Fibroblast of skin of abdomen (primary cell): ENCODE data around the gene TMEM86B.
"Not testable (repeated sequence)": the region's sequence is repeated elsewhere in the genome, so short reads cannot be mapped to it uniquely, and the experiment has no call there.

Source experiments
- DNase-seq: peaks from one replicate; pipeline ENCODE4 v3.0.0-alpha.2; 2013

The TMEM86B gene

DNA sequence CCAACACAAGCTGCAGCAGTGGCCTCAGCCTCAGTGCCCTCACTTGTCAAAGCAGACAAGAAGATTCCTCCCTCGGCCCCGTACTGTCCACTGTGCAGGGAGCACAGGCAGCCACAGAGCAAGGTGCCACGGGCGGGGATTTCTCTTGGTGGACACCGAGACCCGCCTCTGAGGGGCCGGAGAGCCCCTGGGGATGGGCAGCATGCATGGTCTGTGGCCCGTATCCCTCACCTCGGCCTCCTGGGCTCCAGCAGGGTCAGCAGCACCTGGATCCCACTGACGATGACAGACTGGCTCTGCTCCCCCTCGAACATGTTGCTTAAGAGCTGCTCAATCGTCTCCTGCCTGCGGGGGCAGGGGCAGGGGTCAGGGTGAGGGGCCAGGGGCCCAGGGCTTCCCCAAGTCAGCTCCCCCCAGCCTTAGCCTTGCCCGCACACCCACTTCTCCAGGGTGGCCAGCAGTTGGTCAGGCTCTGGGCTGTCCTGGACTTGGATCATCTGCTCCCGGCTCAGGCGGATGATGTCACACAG, 13.4 kb upstream of the TMEM86B start:
- no peak for DNase-seq

DNA sequence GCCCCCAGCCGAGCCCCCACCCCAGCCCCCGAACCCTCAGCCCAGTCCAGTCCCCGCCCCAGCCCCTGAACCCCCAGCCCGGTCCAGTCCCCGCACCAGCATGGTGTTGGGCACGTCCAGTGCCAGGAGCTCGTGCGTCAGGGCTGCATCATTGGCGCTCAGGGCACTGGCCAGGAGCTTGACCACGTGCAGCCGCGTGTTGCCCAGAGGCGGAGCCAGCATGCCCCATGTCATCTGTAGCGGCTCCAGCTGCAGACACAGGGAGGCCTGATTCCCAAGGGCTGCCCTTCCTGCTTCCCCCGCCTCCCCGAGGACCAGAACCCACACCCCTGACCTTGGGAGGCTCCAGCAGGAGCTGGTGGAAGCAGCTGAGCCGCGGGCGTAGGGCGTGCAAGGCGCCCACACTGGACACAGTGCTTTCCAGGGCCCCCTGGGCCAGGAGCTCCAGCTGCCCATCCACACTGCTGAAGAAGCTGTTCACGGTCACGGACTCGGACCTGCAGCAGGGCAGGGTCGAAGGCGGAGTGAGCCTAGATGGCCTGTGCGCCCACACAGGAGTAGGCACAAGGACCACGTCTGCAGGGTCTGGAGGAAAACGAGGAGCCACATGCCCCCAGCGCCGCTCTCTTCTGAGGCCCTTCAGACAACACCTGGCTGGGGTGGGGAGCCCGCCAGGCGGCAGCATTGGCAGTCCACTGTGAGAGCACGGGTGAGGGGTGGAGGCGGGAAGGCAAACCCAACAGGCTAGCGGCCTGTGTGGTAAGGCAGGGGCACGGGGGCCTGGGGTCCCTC, 12.8 kb upstream of the TMEM86B start:
- no peak for DNase-seq

DNA sequence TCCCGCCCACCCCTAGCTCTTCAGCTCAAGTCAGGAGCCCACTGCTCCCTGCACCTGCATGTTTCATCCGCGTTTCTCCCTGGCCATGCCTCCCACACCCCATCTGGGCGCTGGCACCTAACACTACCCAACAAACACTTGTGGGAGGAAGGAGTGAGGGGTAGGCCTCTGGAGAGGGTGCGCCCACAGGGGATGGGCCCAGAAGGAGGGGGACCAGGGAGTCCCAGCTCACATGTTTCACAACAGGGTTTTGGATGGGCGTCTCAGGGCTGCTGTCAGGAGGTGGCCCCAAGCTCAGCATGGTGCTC, 12.1 kb upstream of the TMEM86B start:
- DNase-seq, result no peak

DNA sequence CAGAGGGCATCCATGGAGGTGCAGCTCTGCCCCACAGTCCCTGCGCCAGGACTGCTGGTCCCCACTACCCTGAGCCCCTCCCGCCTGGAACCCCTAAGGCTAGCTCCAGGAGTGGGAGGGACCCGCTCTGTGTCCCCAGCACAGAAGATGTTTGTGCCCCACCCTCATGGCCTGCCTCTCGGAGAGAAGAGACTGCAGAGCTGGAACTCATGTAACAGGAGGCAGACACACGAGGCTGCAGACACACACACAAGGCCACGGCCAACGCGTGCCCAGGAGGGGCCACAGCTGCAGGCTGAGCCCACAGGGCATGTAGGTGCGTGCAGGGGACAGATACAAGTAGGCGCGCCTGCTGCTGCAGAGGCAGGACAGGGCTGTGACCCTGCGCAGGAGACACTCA, 10.4 kb upstream of the TMEM86B start:
- DNase-seq, result no peak

DNA sequence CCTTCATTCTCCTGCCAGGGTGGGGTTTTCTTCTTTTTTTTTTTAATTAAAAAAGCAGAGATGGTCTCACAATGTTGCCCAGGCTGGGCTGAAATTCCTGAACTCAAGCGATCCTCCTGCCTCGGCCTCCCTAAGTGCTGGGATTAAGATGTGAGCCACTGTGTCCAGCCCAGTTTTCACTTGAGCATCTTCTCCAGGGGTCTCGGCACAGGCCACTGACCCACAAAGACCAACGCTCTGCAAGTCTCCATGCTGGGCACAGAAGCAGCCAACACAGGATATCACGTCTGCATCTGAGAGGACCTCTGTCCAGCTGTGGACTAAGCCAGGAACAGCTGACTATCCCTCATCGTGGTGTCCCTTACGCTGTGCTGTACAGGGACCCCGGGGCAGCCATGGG, 9.5 kb upstream of the TMEM86B start:
- no peak for DNase-seq

DNA sequence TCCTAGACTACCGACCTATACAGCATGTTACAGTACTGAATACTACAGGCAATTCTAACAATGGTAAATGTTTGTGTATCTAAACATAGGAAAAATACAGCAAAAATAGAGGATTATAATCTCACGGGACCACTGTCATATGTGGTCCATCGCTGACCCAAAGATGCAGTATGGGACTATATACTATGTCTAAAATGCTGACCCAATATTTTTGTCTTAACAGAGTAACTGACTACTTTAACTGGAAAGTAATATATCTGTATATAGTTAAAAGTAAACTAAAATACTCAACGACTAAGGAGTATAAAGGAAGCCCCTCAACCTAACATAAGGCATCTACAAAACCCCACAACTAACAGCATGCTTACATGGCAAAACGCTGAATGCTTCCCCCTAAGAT, 4.4 kb upstream of the TMEM86B start:
- no peak for DNase-seq

DNA sequence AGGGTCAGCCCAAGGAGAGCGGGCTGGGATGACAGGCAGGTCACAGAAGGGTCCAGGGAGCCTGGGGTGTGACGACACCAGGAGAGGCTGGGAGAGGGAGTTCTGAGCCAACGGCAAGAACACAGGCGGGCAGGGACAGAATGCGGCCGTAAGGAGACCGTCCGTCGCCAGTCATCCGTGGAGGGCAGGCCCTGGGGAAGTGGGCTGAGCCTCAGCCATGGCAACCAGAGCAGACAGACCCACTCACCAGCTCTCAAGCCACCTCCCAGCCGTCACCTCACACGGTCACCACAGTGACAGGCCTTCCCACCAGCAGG, 3.7 kb upstream of the TMEM86B start:
- no peak for DNase-seq

DNA sequence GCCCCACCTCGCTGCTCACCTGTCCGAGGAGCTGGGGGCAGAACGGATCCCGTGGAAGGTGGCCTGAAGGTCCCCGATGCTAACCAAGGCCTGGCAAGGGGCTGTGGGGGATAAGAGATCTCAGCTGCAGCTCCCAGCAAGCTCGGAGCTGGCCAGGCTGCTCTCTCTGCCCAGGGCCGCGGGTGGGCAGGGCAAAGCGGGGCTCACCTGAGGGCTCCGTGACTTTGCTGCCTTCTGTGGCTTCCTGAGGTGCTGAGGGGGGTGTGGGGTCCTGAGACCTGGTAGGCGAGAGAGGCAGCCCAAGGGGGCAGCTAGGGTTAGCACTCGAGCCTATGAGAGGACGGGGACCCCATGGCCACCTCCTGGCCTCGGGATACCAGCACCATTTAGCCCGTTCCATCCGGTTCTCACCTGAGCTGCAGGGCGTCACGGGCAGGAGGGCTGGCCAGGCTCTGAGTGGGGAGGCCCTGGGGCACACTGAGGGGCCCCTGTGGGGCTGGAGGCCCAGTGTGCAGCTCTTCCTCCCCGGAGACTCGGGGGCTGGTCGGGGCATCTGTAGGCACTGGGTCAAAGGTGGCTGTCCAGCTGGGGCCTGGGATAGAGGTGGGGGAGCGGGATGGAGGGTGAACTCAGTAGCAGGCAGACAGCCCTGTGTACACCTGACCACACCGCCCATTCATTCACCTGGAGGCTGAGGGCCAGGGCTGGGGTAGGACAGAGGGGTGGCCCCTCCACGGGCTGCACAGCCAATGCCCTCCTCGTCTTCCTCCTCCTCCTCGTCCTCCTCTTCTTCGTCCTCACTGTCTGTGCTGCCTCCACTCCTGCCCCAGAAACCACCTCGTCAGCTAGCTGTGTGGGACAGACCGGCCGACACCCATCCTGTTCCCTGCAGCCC, 3.1 kb upstream of the TMEM86B start:
- no peak for DNase-seq

DNA sequence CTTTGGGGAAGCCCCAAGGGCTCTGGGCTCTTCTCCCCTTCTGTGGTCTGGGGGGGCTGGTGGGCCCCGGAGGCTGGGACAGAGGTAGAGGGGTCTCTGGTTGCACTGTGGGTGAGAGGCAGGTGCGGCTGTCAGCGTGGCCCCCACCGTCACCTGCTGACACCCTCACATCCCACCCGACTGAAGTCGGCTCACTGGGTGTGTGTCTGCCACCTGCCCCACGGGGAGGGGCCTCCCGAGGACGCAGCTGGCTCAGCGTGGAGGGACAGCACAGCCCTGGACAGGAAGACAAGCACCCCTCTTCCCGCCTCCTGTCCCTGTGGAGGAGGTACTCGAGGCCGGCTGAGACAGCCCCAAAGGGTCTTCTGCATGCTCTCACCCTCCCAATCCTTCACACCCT, 2.2 kb upstream of the TMEM86B start:
- no peak for DNase-seq

DNA sequence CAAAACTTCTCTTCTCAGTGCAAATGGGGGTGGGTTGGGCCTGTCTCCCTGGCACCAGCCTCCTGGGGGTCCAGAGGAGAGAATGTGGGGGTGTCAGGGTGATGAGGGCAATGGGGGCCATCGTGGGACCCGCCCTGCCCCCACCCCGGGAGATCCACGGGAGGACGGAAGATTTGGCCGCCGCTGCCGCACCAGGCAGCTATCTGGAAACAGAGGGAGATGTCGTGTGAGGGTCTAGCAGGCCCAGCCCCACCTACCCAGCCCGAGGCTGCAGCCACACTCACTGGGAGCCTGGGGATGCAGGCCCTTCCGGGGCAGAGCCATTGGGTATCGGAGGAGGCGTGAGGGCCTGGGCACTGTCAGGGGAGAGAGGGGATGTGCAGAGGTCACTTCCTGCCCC, 1.8 kb upstream of the TMEM86B start:
- no peak for DNase-seq

DNA sequence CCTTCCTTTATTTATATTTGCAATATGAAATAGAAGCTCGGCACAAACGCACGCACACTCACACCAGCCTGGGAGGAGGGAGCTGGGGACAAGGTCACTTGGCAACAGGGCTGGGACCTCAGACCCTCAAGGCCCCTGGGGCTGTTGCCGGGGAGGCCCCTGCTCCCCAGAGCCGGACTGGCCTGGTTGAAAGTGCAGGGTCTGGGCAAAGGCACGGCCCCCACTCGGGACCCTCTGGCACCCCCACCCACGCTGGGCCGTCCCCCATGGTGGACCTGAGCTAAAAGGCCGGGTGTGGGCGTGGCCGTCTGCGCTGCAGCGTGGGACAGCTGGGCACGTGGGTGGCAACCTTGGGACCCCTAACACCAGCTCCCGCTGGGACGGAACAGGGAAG, 1.2 kb upstream of the TMEM86B start:
- DNase-seq, result no peak

DNA sequence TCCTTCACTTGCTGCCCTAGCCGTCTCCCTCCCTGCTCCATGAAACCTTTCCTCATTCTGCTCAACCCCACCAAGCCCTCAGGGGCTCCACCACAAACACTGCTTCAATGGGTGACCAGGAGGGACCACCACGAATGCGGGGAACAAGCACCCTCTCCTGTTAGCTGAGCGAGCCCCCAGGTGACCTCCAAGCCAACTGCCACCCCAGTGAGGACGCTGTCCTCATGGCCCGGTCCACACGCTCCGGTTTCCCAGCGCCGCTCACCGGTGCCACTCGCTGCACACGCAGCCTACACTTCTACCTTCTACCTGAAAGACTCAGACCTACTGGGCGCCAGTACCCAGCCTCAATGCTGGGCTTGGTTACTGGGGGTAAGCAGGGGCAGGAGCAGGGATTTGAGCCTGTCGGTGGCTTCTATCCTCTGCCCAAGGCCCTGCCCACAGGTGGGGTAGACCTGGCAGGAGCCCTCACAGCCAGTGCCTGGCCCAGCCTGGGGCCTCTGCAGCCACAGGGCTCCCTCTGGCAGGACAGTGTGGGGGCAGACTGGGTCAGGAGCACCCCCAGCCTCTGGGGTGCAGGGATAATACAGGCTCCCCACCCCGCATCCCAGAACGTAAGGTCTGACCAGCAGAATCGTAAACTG, 704 bp upstream of the TMEM86B start:
- DNase-seq, result no peak

DNA sequence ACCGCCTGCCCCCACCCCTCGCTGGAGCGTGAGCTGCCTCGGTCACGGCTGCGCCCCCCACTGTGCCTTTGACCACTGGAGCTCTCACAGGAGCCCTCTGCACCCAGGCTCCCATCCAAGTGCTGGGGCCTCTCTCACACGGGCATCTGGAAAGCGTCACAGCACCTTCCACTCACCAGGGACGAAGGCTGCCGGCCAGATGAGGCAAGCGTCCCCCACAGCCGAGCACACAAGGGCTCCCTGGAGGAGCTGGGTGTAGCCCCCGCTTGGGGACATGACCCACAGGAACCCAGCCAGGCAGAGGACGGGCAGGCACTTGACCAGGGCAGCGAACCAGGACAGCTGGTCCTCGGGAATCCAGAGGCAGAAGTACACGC, 560 bp downstream of the TMEM86B start:
- no peak for DNase-seq

DNA sequence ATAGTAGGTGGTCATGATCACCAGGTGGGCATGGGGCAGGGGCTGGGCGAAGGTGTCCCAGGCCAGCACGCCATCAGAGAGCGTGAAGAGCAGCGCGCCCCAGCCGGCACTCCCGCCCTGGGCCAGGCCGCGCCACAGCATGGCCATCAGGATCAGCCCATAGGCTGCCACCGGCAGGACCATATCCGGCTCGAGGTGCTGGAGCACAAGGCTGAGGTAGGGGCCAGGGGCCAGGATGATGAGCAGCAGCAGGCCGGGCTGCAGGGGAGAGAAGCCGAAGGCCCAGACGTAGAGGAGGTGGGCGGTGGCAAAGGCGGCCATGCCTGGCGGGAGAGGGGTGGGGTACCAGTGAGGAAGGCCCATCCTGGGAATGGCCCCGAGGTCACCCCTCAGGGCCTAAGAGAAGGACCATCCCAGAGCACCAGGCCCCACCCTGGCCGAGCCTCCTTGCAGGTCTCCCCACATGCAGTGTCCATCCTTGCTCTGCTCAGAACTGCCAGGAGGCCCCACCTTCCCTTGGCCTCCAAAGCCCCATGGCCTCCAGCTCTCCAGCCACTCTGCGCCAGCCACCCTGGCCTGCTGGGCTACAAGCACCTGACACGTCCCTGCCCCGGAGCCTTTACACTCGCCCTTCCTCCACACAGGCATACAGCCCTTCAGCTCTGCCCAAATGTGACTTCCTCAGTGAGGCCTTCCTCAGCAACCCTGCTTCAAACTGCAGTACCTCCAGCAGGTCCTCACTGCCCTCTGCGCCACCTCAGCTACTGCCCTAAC, 1.1 kb downstream of the TMEM86B start:
- no peak for DNase-seq

DNA sequence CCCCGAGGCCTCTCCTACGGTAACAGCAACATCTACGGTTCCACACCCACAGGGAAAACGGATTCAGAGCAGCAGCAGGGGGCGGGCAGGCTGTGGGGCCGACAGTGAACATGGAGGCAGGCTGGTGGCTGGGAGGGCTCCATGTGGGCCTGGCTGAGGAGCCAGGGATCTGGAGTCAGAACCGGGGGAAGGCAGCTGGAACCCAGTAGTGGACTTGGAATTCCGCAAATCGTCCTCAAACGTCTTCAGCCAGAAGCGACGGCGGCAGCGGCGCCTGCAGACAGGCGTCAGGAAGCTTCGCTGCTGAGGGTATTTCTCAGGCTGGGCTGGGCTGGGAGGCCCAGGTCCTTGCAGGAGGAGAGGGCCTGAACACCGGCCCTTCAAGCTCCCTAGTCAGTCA, 1.8 kb downstream of the TMEM86B start:
- no peak for DNase-seq

DNA sequence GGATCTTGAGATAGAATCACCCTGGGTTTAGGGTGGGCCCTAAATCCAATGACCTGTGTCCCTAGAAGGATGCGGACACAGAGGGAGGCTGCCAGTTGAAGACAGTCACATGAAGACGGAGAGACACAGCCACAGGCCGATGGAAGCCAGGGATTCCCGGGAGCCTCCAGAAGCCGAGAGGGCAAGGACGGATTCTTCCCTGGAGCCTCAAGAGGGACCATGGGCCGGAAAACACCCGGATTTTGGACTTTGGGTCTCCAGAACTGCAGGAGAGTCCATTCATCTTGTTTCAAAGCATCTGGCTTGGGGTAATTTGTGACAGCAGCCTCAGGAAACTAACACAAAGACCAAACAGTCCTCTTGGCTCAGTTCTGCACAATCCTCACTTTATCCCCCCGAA, 2.3 kb downstream of the TMEM86B start:
- no peak for DNase-seq

DNA sequence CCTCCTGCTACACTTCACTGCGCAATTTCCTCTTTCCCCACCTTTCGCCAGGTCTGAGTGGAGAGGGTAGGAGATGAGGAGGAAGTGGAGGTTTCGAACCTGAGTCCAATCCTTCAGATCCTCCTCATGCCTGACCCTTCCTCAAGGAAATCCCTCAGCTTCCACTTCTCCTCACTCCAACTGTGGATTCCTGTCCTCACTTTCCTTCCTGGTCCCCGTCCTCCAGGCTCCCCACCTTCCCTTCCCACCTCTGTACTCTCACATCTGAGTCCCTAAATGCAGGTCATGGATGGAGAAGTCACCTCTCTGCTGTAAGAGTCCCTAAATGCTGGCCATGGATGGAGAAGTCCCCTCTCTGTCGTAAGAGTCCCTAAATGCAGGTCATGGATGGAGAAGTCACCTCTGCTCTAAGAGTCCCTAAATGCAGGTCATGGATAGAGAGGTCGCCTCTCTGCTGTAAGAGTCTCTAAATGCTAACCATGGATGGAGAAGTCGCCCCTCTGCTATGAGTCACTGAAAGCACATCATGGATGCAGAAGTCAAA, 3.1 kb downstream of the TMEM86B start:
- DNase-seq, result no peak

DNA sequence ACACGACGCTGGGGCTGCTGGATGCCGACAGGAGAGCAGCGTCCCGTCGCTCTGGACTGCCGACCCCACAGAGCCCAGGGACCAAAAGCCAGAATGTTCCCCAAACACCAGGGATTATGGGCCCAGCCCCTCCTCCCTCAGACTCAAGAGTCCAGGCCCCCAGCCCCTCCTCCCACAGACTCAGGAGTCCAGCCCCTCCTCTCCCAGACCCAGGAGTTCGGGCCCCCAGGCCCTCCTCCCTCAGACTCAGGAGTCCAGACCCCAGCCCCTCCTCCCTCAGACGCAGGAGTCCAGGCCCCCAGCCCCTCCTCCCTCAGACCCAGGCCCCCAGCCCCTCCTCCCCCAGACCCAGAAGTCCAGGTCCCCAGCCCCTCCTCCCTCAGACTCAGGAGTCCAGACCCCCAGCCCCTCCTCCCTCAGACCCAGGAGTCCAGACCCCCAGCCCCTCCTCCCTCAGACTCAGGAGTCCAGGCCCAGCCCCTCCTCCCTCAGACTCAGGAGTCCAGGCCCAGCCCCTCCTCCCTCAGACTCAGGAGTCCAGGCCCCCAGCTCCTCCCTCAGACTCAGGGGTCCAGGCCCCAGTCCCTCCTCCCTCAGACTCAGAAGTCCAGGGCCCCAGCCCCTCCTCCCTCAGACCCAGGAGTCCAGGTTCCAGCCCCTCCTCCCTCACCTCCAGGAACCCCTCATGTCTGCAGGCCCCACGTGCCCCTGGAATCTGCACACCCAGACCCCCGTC, 3.7 kb downstream of the TMEM86B start:
- not testable (repeated sequence) for DNase-seq

DNA sequence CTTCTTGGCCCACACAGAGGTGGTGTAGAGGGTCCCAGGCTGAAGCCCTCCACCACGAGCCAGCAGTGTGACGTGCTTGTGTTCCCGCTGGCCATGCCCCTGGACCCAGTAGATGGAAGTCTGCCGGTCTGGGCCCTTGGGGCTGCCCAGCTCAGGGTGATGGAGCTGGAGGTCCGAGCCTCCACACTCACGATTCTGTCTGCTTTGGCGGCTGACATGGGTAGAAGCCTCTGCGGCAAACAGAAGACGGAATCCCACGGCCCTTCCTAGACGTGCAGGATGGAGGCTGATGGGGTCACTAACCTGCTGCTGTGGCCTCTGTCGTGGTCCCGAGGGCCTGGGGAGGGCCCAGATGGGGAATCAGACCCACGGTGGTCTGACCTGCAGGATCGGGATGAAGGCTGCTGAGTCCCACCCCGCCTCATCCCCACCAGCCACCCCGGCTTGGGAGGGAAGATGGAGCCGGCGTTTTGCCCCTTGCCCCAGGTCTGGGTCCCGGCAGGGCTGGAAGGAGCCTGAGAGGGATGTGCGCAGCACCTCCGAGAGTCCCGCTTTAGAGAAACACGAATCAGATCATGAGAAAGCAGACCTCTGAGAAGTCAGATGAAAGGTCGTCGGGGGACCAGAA, 4.4 kb downstream of the TMEM86B start:
- no peak for DNase-seq

DNA sequence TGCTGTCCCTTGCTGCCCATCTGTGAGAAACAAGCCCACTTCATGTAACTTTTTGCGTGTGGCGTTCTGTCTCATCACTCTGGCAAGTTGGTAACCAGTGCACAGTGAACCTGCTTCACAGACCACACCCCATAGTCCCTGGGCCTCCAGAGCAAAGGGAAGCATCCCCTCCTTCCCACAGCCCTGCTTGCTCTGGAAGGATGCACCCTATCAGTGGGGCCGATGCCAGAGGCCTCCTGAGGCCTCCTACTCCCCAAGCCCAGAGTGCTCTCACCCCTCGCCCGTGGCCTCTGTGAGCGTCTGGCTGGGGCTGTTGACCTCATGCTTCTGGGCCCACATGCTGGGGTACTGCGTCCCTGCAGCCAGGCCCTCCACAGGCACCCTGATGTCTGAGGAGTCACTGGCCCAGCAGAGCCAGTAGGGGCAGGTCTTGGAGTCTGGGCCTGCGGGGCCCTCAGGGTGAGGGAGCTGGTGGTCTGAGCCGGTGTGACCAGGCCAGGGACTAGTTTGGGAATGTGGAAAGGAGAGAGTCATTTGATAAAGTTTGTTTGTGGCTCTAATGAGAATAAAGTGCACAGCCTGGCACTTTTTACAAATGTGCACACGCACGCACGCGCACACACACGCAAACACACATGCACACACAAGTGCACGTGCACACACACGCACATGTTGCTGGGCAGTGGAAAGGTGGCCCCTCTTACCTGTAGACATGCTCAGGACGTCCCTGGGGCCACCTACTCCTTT, 5.1 kb downstream of the TMEM86B start:
- no peak for DNase-seq

DNA sequence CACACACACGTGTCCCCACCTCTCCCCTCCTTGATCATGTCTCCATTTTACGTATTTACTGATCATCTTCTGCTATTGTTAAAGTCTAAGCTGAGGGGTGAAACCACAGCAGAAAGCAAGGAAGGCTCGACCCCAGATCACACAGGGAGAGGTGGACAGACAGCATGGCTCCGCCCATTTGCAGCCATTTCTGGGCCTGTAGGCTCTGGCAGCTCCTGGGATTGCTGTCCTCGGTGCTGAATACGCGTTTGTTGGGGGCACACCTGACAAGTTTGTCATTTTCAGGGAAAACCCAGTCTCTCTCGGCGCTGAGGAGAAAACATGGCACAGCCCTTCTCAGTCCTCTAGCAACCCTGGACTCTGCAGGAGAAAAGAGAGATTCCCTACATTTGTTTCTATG, 8.0 kb downstream of the TMEM86B start:
- DNase-seq, result no peak
